ENCODE data around the gene ACMSD. TPM values are rescaled to one million over a fixed set of nuclear protein-coding genes. Genes with fewer than 3 reads are reported as not detected.

ACMSD gene
- polyA plus RNA-seq, 1 experiment, result not detected

- no peak for TF ChIP-seq CTCF (IDR thresholded peaks at IDR 0.05; ENCODE audit: insufficient read depth, low read depth, low read length)
- ChIA-PET POLR2A (no interaction called here), CTCF (no interaction called here)
- DNase-seq (ENCODE audit: low read depth), result no peak
- H3K27me3 ChIP-seq (ENCODE audit: control insufficient read depth, insufficient read depth, low read length), result no peaks in the 10 kb centered on the region
- H3K4me3 ChIP-seq (ENCODE audit: low read depth, low read length), result no peak overlapping the region
- H3K36me3 ChIP-seq (ENCODE audit: control insufficient read depth, insufficient read depth, low read length), result no peaks in the 10 kb centered on the region; the same call in 1 of the 2 replicates
Measured at GRCh38 chr2:134924912-134925311, 86.5 kb downstream of the ACMSD start.

GRCh38 chr2:134926231-134926931 lies 88.0 kb downstream of the ACMSD start:
- H3K4me3 ChIP-seq (ENCODE audit: low read depth, low read length), result no peak overlapping the region
- POLR2A ChIA-PET, result no interaction called here
- no peaks in the 10 kb centered on the region; the same call in 1 of the 2 replicates for H3K36me3 ChIP-seq (ENCODE audit: control insufficient read depth, insufficient read depth, low read length)
- TF ChIP-seq CTCF (IDR thresholded peaks at IDR 0.05; ENCODE audit: insufficient read depth, low read depth, low read length), result no peak
- CTCF ChIA-PET, result no interaction called here
- H3K27me3 ChIP-seq (ENCODE audit: control insufficient read depth, insufficient read depth, low read length), result no peaks in the 10 kb centered on the region
- DNase-seq (ENCODE audit: low read depth), result no peak

GRCh38 chr2:134927195-134927594 lies 88.8 kb downstream of the ACMSD start:
- Histone ChIP-seq H3K4me3 (ENCODE audit: low read depth, low read length) (no peak overlapping the region), H3K27me3 (ENCODE audit: control insufficient read depth, insufficient read depth, low read length) (no peaks in the 10 kb centered on the region), H3K36me3 (ENCODE audit: control insufficient read depth, insufficient read depth, low read length) (peaks cover 1% of the 10 kb centered on the region; the same call in 1 of the 2 replicates)
- POLR2A ChIA-PET, result no interaction called here
- CTCF ChIA-PET, result interaction anchor here (0.9 kb wide), 1 partner anchor 35 kb away, joined by 4 read pairs; no protein-coding TSS in a partner anchor
- no peak for DNase-seq (ENCODE audit: low read depth)
- TF ChIP-seq CTCF (IDR thresholded peaks at IDR 0.05; ENCODE audit: insufficient read depth, low read depth, low read length), result no peak

GRCh38 chr2:134932864-134933526 lies 94.6 kb downstream of the ACMSD start:
- Histone ChIP-seq H3K36me3 (ENCODE audit: control insufficient read depth, insufficient read depth, low read length) (peaks cover 1% of the 10 kb centered on the region; the same call in 1 of the 2 replicates), H3K4me3 (ENCODE audit: low read depth, low read length) (no peak overlapping the region)
- CTCF ChIA-PET, result no interaction called here

More at GRCh38 chr2:134932864-134933526, 94.6 kb downstream of the ACMSD start:
- no peak for TF ChIP-seq CTCF (IDR thresholded peaks at IDR 0.05; ENCODE audit: insufficient read depth, low read depth, low read length)
- POLR2A ChIA-PET, result no interaction called here
- DNase-seq (ENCODE audit: low read depth), result no peak
- no peaks in the 10 kb centered on the region for H3K27me3 ChIP-seq (ENCODE audit: control insufficient read depth, insufficient read depth, low read length)
